Jurkat, Clone E6-1 (cell line): ENCODE measurements around the gene ATIC.
A peak's percentile ranks its signal among the peaks of the same experiment; 100 is the strongest.

Experiments
- DNase-seq: peaks from one replicate; pipeline ENCODE4 v3.0.0-alpha.2; 2011; ENCODE audit warnings: low read depth, low spot score
- H3K4me3 ChIP-seq: 2 replicates; pipeline ENCODE4 v1.5.1; 2011; ENCODE audit warnings: mild to moderate bottlenecking, low read length, control low read depth, moderate library complexity

ATIC gene

DNA sequence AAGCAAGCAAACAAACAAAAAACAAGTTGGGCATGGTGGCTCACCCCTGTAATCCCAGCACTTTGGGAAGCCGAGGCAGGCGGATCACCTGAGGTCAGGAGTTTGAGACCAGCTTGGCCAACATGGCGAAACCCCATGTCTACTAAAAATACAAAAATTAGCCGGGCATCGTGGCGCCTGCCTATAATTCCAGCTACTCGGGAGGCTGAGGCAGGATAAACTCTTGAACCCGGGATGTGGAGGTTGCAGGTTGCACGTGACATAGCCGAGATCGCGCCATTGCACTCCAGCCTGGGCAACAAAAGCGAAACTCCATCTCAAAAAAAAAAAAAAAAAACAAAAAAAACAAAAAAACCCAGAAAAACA, 617 bp upstream of the ATIC start:
- peak; percentile 28 for DNase-seq
- peak overlapping the region; percentile 57 for H3K4me3 ChIP-seq

DNA sequence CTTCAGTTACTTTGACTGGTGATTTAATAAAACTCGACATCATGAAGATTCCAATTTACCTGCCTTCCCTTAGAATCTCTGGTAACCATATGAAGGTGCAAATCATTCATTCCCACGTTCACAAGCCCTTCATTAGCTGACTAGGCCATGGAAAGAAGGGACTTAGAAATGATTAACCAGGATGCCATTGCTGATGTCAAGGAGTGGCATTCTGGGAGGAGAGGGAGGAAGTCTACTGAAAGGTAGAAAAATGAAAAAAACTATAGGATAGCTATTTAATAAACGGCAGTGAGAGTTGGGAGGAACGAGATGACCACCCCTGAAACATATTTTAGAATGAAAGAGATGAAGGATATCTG, 1.4 kb downstream of the ATIC start:
- no peak for DNase-seq
- H3K4me3 ChIP-seq, result peak overlapping the region; percentile 57

DNA sequence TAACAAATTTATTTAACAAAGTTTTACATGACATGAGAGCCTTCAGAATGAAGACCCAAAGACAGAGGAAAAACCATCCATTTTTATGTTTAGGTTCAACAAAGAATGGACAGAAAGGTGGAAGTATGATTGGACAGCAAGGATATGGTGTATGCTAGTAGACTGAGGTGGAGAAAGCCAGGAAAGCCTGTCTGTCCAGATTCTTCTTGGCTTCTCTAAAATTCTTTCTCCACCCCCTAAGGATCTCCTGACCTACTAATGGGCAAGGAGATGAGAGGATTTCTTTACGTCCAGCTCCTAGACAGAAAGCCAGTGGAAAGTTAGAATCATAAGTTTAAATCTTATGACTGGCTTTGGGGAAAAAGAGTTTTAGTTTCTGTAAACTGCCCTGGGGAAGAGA, 3.0 kb downstream of the ATIC start:
- no peak for DNase-seq
- no peak overlapping the region for H3K4me3 ChIP-seq

DNA sequence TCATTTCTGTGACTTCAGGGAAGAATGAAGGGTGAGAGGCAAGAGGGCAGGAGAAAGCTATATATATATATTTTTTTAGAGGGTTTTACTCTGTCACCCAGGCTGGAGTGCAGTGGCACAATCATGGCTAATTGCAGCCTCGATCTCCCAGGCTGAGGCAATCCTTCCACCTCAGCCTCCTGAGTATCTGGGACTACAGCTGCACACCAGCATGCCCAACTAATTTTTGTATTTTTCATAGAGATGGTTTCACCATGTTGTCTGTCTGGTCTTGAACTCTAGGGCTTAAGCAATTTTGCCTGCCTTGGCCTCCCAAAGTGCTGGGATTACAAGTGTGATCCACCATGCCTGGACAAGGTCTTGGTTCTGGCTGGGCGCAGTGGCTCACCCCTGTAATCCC, 3.4 kb downstream of the ATIC start:
- DNase-seq, result no peak
- no peak overlapping the region for H3K4me3 ChIP-seq

DNA sequence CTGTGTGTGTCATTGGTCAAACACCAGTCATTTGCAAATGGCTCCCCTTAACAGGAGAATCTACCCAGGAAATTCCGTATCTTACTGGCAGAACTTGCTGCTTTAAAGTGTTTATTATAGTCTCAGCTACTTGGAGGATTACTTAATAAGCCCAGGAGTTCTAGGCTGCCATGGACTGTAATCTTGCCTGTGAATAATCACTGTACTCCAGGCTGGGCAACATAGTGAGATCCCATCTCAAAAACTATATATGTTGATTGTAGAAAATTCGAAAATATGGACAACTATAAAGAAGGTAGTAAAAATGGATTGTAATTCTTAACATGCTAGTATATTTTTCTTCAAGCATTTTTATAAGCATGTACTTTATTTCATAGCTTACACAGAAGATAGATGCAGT, 4.5 kb downstream of the ATIC start:
- no peak overlapping the region for H3K4me3 ChIP-seq
- no peak for DNase-seq

DNA sequence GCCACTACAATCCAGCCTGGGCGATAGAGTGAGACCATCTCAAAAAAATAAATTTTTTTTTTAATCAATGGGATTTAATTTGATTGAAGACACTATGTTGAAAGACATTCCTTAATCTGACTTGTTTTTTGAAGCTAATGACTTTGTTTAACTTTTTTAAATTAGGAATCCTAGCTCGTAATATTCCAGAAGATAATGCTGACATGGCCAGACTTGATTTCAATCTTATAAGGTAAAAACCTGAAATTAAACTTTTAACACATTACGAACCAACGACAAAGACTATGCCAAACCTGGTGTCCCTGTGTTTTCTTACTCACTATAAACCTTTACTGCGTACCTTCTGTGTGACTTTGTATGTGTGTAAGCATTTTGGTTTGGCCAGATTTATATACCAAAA, 7.6 kb downstream of the ATIC start:
- DNase-seq, result no peak
- no peak overlapping the region for H3K4me3 ChIP-seq

DNA sequence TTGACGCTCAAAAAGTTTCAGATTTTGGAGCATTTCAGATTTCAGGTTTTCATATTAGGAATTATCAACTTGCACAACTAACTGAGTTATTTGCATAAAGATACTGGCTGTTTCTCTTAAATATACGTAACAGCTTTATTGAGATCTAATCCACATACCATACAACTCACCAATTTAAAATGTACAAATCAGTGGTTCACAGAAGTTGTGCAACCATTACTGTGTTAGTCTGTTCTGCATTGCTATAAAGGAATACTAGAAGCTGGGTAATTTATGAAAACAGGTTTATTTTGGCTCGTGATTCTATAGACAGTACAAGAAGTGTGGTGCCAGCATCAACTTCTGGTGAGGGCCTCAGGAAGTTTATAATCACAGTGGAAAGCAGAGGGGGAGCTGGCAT, 8.2 kb downstream of the ATIC start:
- no peak overlapping the region for H3K4me3 ChIP-seq
- no peak for DNase-seq

DNA sequence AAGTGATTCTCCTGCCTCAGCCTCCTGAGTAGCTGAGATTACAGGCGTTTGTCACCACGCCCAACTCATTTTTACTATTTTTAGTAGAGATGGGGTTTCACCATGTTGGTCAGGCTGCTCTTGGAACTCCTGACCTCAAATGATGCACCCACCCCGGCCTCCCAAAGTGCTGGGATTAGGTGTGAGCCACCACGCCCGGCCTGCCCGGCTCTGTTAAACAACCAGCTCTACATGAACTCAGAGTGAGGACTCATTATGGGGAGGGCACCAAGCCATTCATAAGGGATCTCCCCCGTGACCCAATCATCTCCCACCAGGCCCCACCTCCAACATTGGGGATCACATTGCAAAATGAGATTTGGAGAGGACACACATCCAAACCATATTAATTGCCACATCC, 8.8 kb downstream of the ATIC start:
- no peak overlapping the region for H3K4me3 ChIP-seq
- DNase-seq, result no peak

DNA sequence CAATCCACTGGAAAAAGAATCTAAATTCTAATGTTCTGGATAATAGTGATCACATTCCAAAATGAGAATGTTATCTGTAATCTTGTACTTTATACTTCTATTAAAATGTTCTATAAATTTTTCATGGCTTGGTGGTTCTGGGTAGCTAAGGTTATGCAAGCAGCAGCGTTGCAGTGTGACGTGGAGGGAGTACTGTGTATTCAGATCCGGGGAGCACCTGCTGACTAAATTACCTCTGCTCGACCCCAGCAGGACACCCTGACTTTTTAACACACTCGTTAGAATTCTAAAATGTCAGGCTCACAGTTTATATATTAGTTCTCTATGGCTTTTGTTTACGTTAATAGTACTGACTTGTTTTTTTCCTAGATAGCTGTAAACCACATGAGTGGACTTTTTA, 13.0 kb downstream of the ATIC start:
- no peak for DNase-seq

DNA sequence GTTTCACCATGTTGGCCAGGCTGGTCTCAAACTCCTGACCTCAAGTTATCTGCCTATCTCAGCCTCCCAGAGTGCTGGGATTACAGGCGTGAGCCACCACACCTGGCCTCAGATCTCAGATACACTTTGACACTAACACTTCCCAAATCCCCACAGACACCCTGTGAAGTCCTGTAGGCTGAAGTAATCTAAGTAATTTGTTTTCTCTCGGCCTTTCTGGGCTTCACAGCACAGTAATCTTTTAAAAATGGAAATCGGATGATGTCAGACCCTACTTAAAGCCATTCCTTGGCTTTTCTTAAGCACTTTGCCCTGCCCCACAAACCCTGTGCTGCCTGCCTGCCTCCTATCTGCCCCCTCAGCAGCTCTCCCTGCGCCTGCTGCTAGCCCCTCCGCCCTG, 16.2 kb downstream of the ATIC start:
- DNase-seq, result no peak
- H3K4me3 ChIP-seq, result no peak overlapping the region

More for the DNA sequence above, 13.0 kb downstream of the ATIC start:
- H3K4me3 ChIP-seq, result no peak overlapping the region

DNA sequence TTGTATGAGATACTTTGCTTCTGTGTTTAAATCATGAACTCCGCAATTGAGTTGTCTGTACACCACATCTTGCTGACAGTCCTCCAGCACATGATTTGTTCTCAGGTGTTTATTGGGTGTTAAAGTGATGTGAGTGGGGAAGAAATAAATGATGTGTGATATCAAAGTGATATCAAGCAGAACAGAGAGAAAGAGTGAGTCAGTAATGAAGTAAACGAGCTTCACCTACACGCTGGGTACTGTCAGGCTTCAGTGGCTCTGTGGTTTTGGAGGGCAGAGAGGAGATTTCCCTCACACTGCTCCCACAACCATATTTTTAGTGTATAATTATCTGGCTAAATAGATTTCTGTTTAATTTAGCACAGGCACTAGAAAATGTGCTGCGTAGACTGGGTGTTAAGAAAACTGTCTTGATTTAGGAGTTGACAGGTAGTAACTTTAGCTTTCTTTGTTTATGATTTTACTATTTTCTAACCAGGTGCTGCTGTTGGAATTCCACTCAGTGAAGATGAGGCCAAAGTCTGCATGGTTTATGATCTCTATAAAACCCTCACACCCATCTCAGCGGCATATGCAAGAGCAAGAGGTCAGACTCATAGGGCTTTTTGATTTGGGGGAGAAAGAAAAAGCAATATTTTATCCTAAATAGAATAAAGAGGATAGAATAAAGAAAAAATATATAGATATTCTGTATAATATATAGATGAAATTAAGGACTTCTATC, 21.2 kb downstream of the ATIC start:
- no peak overlapping the region for H3K4me3 ChIP-seq
- no peak for DNase-seq

DNA sequence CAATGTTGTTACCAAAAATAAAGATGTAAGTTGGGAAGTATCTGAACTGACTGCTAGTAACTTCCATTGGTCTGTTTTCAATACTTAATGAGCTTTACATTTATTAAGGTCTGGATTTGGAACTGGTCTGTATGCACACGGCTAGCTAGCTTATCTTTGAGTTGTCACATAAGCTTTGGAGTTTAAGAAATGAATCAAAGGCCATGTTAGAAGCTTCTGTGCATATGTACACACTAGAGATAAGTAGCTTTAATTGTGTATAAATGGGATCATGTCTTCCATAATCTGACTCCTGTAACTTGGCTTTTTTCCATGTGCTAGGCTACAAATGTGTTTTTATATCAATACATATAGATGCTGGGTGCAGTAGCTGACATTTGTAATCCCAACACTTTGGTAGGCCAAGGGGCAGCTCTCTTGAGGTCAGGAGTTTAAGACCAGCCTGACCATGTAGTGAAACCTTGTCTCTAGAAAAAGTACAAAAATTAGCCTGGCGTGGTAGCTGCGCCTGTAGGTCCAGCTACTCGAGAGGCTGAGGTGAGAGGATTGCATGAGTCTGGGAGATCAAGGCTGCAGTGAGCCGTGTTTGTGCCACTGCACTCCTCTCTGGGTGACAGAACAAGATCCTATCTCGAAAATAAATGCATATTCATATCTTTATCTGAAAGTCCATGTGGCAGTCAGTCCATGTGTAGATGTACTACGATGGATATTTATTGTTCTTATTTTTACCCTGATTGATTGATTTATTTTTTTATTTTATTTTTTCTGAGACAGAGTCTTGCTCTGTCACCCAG, 27.2 kb downstream of the ATIC start:
- DNase-seq, result no peak
- no peak overlapping the region for H3K4me3 ChIP-seq

DNA sequence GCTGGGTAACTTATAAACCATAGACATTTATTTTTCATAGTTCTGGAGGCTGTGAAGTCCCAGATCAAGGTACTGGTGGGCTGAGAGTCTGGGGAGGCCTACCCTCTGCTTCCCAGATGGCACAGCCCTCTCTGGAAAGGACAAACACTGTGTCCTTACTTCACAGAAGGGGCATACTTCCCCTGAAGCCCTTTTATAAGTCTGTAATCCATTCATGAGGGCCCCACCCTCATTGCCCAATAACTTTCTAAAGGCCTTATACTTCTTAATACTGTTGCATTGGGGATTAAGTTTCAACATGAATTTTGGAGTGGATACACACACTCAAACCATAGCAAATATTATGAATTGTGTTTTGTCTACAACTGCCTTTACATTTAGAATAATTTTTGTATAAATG, 36.0 kb downstream of the ATIC start:
- no peak for DNase-seq
- H3K4me3 ChIP-seq, result no peak overlapping the region

DNA sequence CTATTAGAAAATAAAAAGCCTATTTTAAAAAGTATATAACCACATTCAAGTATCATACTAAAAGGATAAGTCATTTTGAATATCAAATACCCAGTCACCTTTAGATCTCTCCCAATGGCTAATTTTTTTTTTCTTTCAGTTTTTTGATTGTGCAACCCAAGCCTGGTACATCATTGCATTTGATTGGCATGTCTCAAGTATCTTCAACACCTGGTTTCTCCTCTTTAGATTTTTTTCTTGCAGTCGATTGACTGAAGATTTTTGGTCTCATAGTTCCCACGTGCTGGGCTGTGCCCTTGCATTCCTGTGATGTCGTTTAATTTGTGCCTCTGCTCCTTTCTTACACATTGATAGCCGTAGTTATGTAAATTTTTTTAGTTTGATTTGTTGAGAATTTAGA, 40.7 kb downstream of the ATIC start:
- no peak for DNase-seq
- no peak overlapping the region for H3K4me3 ChIP-seq

DNA sequence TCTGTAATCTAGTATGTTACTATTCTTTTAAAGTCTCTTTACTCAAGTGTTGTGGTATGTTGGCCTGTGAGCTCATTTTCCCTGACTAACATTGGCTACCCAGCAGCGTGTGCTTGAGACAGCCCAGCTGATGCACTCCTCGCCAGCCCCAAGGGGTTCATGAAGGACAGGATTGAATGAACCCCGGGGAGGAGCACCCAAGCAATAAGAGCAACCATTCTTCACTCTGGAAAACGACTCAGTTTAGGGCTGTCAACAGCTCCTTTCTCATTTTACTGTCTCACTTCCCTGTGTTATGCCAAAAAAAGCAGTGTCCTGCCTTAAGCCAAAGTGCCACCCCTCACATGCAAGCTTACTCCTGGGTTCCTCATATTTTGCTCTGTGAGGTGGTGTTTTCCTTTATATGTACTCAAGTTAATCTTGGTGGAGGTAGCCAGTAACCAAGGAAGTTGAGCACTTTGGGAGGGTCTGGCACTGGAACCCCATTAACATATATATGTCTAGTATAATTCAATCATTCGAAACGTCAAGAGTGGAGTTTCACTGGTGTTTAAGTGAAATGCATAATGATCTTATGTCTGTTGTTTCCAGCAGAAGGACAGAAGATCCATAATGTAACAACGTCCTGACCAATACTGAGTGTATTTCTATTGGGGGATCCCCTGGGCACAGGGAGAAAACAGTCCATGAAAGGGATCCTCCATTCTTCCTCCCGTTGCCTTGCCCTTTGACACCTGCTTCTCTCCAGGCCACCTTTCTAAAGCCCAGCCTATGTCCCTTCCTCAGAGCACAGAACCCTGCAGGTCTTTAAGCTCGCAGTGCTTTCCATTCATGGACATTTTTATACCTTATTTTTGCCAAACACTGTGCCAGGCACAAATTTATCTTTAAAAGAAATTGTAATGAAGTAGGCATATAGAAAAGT, 43.2 kb downstream of the ATIC start:
- no peak overlapping the region for H3K4me3 ChIP-seq
- DNase-seq, result no peak

DNA sequence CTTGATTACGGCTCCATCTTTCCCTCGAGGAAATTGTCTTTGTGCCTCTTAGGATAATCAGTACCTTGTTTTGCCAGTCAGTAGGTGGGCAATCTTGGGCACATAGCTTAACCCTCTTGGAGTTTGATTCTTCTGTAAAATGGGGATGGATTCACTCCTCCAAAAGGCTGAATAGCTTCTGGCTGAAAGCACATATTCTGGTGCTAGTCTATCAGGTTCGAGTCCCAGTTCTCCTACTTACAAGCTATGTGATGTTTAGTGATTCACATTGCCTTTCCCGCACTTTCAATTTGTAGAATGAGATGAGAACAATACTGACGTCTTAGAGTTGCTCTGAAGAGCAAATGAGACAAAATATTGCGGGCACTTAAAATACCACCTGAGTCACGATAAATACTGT, 43.9 kb downstream of the ATIC start:
- no peak overlapping the region for H3K4me3 ChIP-seq
- no peak for DNase-seq

DNA sequence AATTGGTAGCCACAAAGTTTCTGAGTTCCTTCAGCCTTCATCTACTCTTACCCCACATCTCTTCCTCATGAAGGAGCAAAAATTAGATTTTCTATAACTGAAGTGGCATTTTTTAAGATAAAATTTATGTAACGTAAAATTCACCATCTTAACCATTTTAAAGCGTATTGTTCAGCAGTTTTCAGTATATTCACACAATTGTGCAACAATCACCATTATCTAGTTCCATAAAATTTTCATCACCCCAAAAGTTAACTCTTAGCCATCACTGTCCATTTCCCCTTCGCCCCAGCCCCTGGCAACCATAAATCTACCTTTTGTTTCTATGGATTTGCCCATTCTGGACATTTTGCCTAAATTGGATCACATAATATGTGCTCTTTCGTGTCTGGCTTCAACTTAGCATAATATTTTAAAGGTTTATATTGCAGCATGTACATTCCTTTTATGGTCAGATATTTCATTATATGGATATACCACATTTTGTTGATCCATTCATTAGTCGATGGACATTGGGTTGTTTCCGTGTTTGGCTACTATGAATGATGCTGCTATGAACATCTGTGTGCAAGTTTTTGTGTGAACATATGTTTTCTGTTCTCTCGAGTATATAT, 44.6 kb downstream of the ATIC start:
- no peak for DNase-seq
- no peak overlapping the region for H3K4me3 ChIP-seq

DNA sequence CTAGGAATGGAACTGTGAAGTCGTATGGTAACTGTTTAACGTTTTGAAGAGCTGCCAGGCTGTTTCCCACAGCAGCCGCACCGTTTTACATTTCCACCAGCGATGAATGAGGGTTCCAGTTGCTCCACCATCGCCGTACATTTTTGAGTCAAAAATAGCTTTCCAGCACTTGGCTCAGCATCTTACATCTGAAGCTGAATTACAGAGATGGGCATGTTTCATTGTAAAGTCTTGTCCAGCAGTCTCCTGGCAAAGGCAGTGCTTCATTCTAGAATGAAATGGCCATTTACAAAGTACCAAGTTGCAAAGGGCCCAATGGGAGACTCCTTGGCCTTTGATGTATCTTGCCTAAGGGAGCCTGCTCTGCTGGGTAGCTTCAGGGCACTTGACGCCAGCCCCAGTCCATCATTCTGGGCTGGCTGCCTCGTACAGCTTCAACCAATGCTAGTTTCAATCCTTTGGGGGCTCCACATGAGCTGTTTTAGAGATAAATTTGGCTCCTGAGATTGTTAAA, 45.1 kb downstream of the ATIC start:
- no peak for DNase-seq

DNA sequence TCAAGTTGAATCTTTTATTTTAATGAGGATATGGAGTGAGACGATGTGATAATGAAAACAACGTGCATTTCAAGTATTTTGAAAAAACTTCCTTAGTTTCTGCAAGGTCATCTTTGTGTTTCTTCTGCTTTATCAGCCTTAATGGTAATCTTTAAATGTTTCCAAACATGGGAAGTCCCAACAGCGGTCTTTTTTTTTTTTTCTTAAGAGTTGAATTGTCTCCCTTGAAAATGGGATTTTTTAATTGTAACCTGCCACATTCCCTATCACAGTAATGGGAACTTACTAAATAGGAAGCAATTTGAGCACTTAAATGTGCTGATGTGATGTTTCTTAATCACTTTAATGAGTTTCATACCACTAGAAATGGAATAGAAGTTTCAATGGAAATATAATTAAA, 45.8 kb downstream of the ATIC start:
- DNase-seq, result no peak
- no peak overlapping the region for H3K4me3 ChIP-seq

More for the DNA sequence above, 45.1 kb downstream of the ATIC start:
- H3K4me3 ChIP-seq, result no peak overlapping the region
